HepG2 (cell line): ENCODE results near the gene WNK1. TPM values are rescaled to one million over a fixed set of nuclear protein-coding genes. Genes with fewer than 3 reads are reported as not detected.

Source experiments
- ATAC-seq: fragments of 200-7000 bp; cut with Tn5 transposase; 3 replicates; pipeline ENCODE4 v1.9.1; 2020; ENCODE audit warnings: mild to moderate bottlenecking, moderate library complexity
- BruUV-seq: library from RNA; stranded (reverse); fragments of 400-500 nt; replicated peaks from 2 replicates; lab custom pipeline; 2021; lab: Mats Ljungman, UMichigan
- CTCF ChIA-PET: fragments of 300-600 bp; formaldehyde crosslinking; extraction: SDS; loops from one replicate; lab custom pipeline; 2021; ENCODE audit warnings: low total read pairs, inconsistent platforms, low intra/inter-chr PET ratio; lab: Yijun Ruan, JAX
- POLR2A ChIA-PET: fragments of 350-600 bp; sonication (Branson Sonifier 250); formaldehyde crosslinking; loops from one replicate; lab custom pipeline; 2020; ENCODE audit warnings: antibody characterized with exemption, inconsistent platforms; lab: Yijun Ruan, JAX
- DNase-seq: peaks from one replicate; pipeline ENCODE4 v3.0.0-alpha.2; 2015; ENCODE audit warnings: low spot score
- FAIRE-seq: peaks from 3 replicates; lab custom pipeline; 2011; peaks lifted over from hg19 to GRCh38; lab: Jason Lieb, UNC
- H2AFZ ChIP-seq: one replicate; pipeline ENCODE4 v1.6.1; 2011; ENCODE audit warnings: low read length, inconsistent platforms
- H3K27ac ChIP-seq: fragments of 300-600 bp; 3 replicates; pipeline ENCODE4 v1.8.0; 2011; ENCODE audit warnings: mixed run types, mild to moderate bottlenecking, mixed read lengths, low read length, inconsistent platforms; ENCODE audit not compliant: insufficient read depth; ENCODE audit errors: extremely low read length
- H3K27me3 ChIP-seq, 2 experiments: fragments of 200-600 bp in 1 of 2; 2 replicates in 1 of 2; 3 replicates in 1 of 2; pipeline versions ENCODE4 v1.6.0 to v1.8.0; 2011; ENCODE audit warnings: low read length in 2 of 2, mild to moderate bottlenecking in 2 of 2, moderate library complexity in 2 of 2, inconsistent platforms in 1 of 2; ENCODE audit not compliant: insufficient read depth in 2 of 2, control insufficient read depth in 1 of 2
- H3K36me3 ChIP-seq, 2 experiments: fragments of 200-600 bp in 1 of 2; replicated peaks in 1 of 2; 2 replicates in 1 of 2; 3 replicates in 1 of 2; pipeline versions ENCODE4 v1.5.1 to v1.8.0; 2011; ENCODE audit warnings: low read length in 2 of 2, inconsistent platforms in 1 of 2; ENCODE audit not compliant: insufficient read depth in 2 of 2, control insufficient read depth in 1 of 2
- H3K4me1 ChIP-seq: 2 replicates; pipeline ENCODE4 v1.5.1; 2012; ENCODE audit warnings: low read length, inconsistent platforms; ENCODE audit not compliant: insufficient read depth
- H3K4me2 ChIP-seq: 2 replicates; pipeline ENCODE4 v1.6.0; 2011; ENCODE audit warnings: low read depth, low read length, inconsistent platforms
- H3K4me3 ChIP-seq, 3 experiments: fragments of 200-600 bp in 1 of 3; sonication (generic), shearing (Covaris generic) in 1 of 3; replicated peaks in 1 of 3; 2 replicates each; pipeline ENCODE4 v1.5.1; 2011 to 2016; ENCODE audit warnings: low read length in 3 of 3, inconsistent platforms in 2 of 3, low read depth in 2 of 3, mild to moderate bottlenecking in 2 of 3, control low read depth in 1 of 3, mixed read lengths in 1 of 3; ENCODE audit not compliant: insufficient read depth in 1 of 3
- H3K79me2 ChIP-seq: one replicate; pipeline ENCODE4 v1.6.1; 2011; ENCODE audit warnings: low read length, inconsistent platforms; ENCODE audit not compliant: insufficient read depth
- H3K9ac ChIP-seq: 2 replicates; pipeline ENCODE4 v1.6.0; 2011; ENCODE audit warnings: mild to moderate bottlenecking, low read depth, low read length, inconsistent platforms; ENCODE audit not compliant: insufficient read depth
- H3K9me3 ChIP-seq: 2 replicates; pipeline ENCODE4 v1.5.1; 2012; ENCODE audit warnings: mild to moderate bottlenecking, low read length
- H4K20me1 ChIP-seq: 2 replicates; pipeline ENCODE4 v1.6.0; 2011; ENCODE audit warnings: inconsistent platforms, mild to moderate bottlenecking, low read length, moderate library complexity; ENCODE audit not compliant: insufficient read depth
- CSRNP2 ChIP-seq: sonication (generic); formaldehyde crosslinking; conservative IDR thresholded peaks from 2 replicates; pipeline ENCODE4 v1.8.0; 2022; ENCODE audit warnings: low read depth, missing genetic modification reagents
- PAWR ChIP-seq: sonication (generic); formaldehyde crosslinking; IDR thresholded peaks from 2 replicates; pipeline ENCODE4 v1.4.0; 2020; ENCODE audit warnings: missing genetic modification reagents, mild to moderate bottlenecking, borderline replicate concordance
- ZBTB40 ChIP-seq, 2 experiments: fragments of 450-650 bp in 1 of 2; sonication (generic) in 1 of 2; formaldehyde crosslinking in 1 of 2; IDR thresholded peaks; 2 replicates each; pipeline versions ENCODE4 v1.6.1 to v1.8.0; 2016 to 2022; ENCODE audit warnings: antibody characterized with exemption in 1 of 2, mild to moderate bottlenecking in 1 of 2, missing genetic modification reagents in 1 of 2
- ZFAT ChIP-seq: sonication (generic); formaldehyde crosslinking; conservative IDR thresholded peaks from 2 replicates; pipeline ENCODE4 v1.8.1; 2023; ENCODE audit warnings: missing genetic modification reagents, inconsistent platforms
- ZFYVE20 ChIP-seq: sonication (generic); formaldehyde crosslinking; IDR thresholded peaks from 2 replicates; pipeline ENCODE4 v1.8.0; 2023; ENCODE audit warnings: low read depth, mild to moderate bottlenecking, moderate library complexity, missing genetic modification reagents, borderline replicate concordance
- ZMYM2 ChIP-seq: sonication (generic); formaldehyde crosslinking; IDR thresholded peaks from 2 replicates; pipeline ENCODE4 v1.8.0; 2022; ENCODE audit warnings: mild to moderate bottlenecking, missing genetic modification reagents
- ZNF136 ChIP-seq: sonication (generic); formaldehyde crosslinking; IDR thresholded peaks from 2 replicates; pipeline ENCODE4 v1.8.1; 2022; ENCODE audit warnings: low read depth, mild to moderate bottlenecking, moderate library complexity, missing genetic modification reagents
- ZNF513 ChIP-seq: sonication (generic); formaldehyde crosslinking; conservative IDR thresholded peaks from 2 replicates; pipeline ENCODE4 v1.5.0; 2020; ENCODE audit warnings: missing genetic modification reagents
- ZNF878 ChIP-seq: sonication (generic); formaldehyde crosslinking; IDR thresholded peaks from 2 replicates; pipeline ENCODE4 v1.8.1; 2023; ENCODE audit warnings: mild to moderate bottlenecking, missing genetic modification reagents, moderate library complexity
- in situ Hi-C: cut with HindIII; loops from 2 replicates; pipeline ENCODE4 v1.10.0; 2017; ENCODE audit warnings: low pct_unique_long_range_greater_than_20kb; ENCODE audit not compliant: extremely low pct_ligation_motif_present
- intact Hi-C: fragments of 100-400 bp; cut with micrococcal nuclease; formaldehyde crosslinking; loops from one replicate; pipeline ENCODE4 v1.10.0; 2022; ENCODE audit not compliant: unreplicated experiment
- polyA plus RNA-seq, 8 experiments: library from polyadenylated mRNA; depleted of rRNA in 3 of 8; stranded (reverse) in 7 of 8; unstranded in 1 of 8; fragments of >200 nt; fragmentation: Illumina TruSeq in 4 of 8; extraction: Trizol in 4 of 8; gene quantifications; 2 replicates each; pipeline versions ENCODE4 v1.2.1 to v1.2.3, GENCODE V29; 2011 to 2016; ENCODE audit warnings: low read depth in 4 of 8, missing spikeins in 1 of 8, mixed read lengths in 1 of 8; ENCODE audit not compliant: insufficient read depth in 1 of 8
- total RNA-seq, 5 experiments: library from RNA; depleted of rRNA; stranded (reverse); fragments of >200 nt; fragmentation: Illumina TruSeq; extraction: Trizol; gene quantifications; 2 replicates each; pipeline ENCODE4 v1.2.3, GENCODE V29; 2016; ENCODE audit warnings: low read depth in 1 of 5

The WNK1 gene
- total and polyA plus RNA-seq, 2 of the 13 experiments (the other 11 are each of a cell fraction or from before 2014, with no cell fraction given), result 31.1 to 54.8 TPM

- no peak for TF ChIP-seq ZBTB40 (IDR thresholded peaks at IDR 0.05)
- no peak for TF ChIP-seq ZBTB40 (CRISPR knock-in tag; IDR thresholded peaks at IDR 0.05)
- TF ChIP-seq, all 625 proteins: peak for 0
Measured at GRCh38 chr12:826331-826730, 74.0 kb downstream of the WNK1 start (continued).

- no peak for DNase-seq
- no peak overlapping the region for H2AFZ ChIP-seq
- no peaks in the 10 kb centered on the region for H3K4me1 ChIP-seq
- peaks cover 27% of the 10 kb centered on the region for H3K79me2 ChIP-seq
- intact Hi-C loops, result no loop called here
- peaks cover 10 to 50% of the 10 kb centered on the region in 2 experiments for H3K36me3 ChIP-seq
- no peak overlapping the region for H3K9ac ChIP-seq
- H3K27ac ChIP-seq, result no peak overlapping the region
- in situ Hi-C loops, result no loop called here
- no peak for FAIRE-seq
- TSS peak; percentile 8 for BruUV-seq
- POLR2A ChIA-PET, result no interaction called here
- ATAC-seq, result no peak
- CTCF ChIA-PET, result no interaction called here
- H3K4me3 ChIP-seq, result no peak overlapping the region
- H4K20me1 ChIP-seq, result peaks cover 7% of the 10 kb centered on the region; the same call in 1 of the 2 replicates
- no peak overlapping the region for H3K4me2 ChIP-seq
- no peaks in the 10 kb centered on the region for H3K27me3 ChIP-seq
- H3K9me3 ChIP-seq, result no peaks in the 10 kb centered on the region
- TF ChIP-seq ZNF136 (no peak), ZFYVE20 (no peak), ZNF513 (no peak), ZMYM2 (no peak), CSRNP2 (CRISPR knock-in tag) (no peak), PAWR (CRISPR knock-in tag) (no peak), ZFAT (CRISPR knock-in tag) (no peak), ZNF878 (CRISPR knock-in tag) (no peak)
Measured at GRCh38 chr12:828726-829395, 76.5 kb downstream of the WNK1 start.
